T-helper 2 cell treated with Interferon-gamma antibody and Interleukin-4, amounts not matched to agents 100 ng/mL and 5 ng/mL, for 36 hours (primary cell): Measurements from ENCODE around the gene SYNE2. TPM values are rescaled to one million over a fixed set of nuclear protein-coding genes. Genes with fewer than 3 reads are reported as not detected.
"Not testable (repeated sequence)": the region's sequence is repeated elsewhere in the genome, so short reads cannot be mapped to it uniquely, and the experiment has no call there.

Experiments
- intact Hi-C: fragments of 100-400 bp; cut with micrococcal nuclease; formaldehyde crosslinking; loops from one replicate; pipeline ENCODE4 v1.15.1; 2023
- total RNA-seq: library from RNA; stranded (reverse); gene quantifications from 2 replicates; pipeline ENCODE4 v1.2.3, GENCODE V29; 2022

The SYNE2 gene
- total RNA-seq, 1 donor from 2014 or later, result 75.6 TPM

DNA sequence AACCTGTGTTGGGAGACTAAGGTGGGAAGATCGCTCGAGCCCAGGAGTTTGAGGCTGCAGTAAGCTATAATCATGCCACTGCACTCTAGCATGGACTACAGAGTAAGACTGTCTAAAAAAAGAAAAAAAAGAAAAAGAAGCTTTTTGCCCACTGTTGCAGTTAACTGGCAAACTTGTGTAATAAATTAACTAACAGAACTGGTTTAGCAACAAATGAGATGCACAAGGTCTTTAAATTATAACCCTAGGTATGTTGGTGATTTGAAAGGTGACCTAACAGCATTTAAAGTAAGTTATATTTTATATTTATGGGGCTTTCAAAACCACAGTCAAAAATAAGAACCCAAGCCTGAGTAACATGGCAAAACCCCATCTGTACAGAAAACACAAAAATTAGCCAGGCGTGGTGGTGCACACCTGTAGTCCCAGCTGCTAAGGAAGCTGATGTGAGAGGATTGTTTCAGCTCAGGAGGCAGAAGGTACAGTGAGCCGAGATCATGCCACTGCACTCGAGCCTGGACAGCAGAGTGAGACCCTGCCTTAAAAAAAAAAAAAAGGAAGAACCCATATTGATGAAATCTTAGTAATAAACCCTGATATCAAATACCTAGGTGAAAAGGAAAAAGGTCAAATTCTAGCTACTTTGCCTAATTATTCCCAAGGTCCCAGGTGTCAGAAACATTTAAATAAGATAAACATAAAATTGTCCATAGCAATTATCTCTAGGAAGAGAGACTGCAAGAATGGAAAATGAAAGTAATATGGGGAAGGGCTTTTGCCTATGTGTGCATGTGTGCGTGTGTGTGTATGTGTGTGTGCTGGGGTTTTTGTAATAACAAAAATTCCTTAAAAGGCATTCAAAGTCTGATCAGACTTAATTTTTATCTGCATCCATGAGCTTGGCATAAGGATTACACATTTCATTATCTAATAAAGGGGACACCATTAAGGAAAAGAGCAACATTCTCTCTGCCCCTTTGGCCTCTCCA lies 15.4 kb downstream of the SYNE2 start:
- intact Hi-C loops, result no loop called here

DNA sequence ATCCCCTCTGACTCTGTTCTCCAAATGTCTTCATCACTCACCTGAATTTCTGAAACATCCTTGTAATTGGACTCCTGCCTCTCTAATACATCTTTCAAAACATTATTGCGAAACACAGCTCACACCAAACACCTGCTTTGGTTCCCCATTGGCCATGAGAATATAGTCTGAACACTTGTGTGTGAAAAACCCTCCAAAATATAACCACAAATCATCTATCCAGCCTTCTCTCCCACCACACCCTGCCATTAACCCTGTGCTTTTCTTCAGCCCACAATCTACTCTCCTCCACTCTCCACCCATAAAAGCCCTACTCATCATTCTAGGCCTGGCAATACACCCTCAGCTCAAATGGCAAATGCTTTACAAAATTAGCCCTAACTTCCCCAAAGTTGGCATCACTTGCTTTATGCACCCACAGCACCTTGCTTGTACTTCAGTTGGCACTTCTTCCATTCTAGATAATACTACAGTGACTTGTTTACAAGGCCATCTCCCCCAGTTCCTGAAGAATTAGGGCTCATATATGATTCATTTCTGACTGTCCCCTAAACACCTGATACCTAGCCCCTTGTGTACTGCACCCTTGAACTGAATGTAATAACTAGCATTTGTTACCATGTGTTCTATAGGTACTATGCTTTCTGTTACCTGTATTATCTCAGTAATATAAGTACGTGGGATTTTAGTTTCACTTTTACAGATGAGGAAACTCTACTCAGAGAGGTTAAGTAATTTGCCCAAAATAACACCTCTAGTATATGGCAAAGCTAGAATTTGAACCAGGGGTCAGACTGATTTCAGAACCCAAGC lies 17.3 kb downstream of the SYNE2 start:
- intact Hi-C loops, result not testable (repeated sequence)

DNA sequence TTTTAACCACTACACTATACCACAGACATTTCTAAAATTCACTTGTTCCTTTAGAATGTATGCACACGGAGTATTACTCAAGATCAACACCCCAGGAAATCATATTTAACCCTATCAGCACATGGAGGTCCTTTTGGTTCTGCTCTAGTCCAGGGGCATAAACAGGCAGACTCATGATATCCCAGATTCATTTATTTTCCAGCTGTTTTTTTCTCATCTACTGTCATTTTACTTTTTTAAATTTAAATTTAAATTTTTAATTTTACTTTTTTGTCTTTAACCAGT lies 17.9 kb downstream of the SYNE2 start:
- intact Hi-C loops, result not testable (repeated sequence)

- intact Hi-C loops, result no loop called here
Measured at GRCh38 chr14:63874223-63874622, 21.4 kb downstream of the SYNE2 start.

DNA sequence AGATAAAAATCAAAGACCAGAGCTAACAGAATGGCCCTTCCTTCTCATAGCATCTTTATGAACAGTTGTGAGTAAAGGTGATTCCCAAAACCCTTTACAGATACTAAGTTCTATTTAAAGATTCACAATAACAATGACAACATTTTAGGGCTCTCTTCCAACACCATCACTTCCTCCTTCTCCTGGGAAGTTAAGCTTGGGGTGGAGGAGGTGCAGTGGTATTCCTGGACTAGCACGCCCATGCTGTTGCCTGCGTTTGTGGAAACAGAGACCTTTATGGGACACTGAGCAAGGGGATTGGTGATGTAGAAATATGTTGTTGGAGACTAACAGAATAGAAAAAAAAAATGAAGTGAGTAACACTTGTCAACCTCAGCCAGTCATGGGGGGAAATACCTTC lies 22.5 kb downstream of the SYNE2 start:
- intact Hi-C loops, result no loop called here

DNA sequence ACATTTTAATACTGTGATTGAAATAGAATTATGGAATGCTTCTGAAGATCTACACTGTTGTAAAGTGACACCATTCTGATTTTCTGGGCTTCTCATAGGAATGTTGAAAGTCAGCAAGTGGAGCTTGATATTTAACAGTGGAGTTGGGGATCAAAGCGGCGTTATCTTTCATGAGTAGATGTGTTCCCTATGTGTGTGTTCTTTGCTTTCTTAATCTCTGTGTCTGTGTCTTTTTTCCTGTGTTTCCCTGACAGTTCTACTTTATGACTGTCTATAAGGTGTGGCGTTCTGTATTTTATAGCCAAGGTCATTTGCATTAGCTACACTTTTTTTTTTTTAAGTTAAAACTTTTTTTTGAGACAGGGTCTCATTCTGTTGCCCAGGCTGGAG lies 24.7 kb downstream of the SYNE2 start:
- intact Hi-C loops, result no loop called here

DNA sequence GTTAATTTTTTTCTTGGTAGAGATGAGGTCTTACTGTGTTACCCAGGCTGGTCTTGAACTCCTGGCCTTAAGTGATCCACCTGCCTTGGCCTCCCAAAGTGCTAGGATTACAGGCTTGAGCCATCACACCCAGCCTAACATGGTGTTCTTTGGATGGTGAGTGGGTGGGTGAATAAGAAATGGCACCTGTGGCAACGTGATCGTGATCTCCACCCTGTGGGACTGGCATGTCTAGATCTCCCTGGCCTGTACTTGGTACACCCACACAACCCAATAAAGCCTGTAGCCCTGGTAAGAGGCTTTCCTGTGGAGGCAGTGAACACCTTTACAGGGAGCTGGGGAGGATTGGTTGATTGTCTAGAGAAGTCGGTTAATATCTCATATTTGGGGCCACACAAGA lies 25.2 kb downstream of the SYNE2 start:
- intact Hi-C loops, result no loop called here

DNA sequence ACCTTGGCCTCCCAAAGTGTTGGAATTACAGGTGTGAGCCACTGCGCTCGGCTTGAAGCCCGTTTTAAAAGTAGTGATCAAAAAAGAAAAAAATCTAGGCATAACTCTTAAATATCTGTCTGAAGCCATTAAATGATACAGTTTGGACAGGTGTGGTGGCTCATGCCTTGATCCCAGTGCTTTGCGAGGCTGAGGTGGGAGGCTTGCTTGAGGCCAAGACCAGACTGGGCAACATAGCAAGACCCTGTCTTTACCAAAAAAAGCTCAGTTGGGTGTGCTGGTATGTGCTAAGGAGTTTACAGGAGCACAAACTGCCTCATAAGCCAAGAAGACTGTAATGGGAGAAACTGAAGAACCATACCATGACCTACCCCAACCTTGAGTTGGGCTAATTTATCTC lies 26.0 kb downstream of the SYNE2 start:
- intact Hi-C loops, result no loop called here

DNA sequence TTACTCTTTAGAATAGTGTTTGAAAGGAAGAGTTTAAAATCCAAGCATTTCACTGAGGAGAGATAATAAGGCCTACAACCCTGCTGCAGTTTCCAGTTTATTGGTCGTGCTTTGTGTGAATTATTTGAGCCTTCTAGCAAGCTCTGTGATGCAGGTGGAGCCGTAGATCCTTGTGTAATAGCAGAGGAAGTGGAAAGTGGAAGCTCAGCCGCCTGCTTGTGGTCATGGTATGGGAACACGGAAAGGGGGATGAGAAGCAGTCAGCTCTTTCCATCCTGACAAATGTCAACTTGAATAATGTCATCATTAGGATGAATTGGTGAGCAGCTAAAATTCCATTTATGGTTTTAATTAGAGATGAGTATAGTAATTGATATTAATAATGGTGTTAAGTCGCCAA lies 29.1 kb downstream of the SYNE2 start:
- intact Hi-C loops, result no loop called here

DNA sequence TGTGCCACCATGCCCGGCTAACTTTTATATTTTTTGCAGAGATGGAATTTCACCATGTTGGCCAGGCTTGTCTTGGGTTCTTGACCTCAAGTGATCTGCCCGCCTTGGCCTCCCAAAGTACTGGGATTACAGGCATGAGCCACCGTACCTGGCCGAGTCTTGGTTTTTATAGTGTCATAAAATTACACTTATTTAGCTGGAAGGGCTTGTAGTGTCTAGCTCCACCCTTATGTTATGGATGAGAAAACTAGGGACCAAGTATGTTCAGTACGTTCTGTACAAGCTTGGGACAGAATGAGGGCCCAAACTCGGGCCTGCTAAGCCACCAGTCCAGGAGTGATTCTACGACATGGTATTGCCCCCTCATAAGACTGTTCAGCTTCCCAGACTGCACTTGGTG lies 35.1 kb downstream of the SYNE2 start:
- intact Hi-C loops, result no loop called here

DNA sequence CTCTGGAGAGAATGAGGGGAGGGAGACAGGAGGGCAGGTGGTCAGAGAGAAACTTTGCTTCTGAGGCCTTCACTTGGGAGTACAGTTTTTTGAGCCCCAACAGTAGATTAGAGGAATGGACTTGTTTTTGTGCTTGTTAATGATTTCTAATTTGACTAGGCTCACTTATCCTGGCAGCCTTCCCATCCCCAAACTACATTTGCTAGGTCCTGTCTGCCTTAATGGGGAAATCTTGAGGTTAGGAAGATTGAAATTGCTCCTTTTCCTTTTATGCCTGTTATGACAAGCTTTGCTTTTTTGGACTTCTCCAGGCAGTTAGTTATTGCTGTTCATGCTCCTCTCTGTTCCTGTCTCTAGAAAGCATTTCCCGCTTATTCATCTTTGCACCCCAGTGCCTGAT lies 37.7 kb downstream of the SYNE2 start:
- intact Hi-C loops, result no loop called here

- intact Hi-C loops, result no loop called here
Measured at GRCh38 chr14:63891148-63891975, 38.6 kb downstream of the SYNE2 start.

GRCh38 chr14:63892265-63892664 lies 39.5 kb downstream of the SYNE2 start:
- intact Hi-C loops, result no loop called here

DNA sequence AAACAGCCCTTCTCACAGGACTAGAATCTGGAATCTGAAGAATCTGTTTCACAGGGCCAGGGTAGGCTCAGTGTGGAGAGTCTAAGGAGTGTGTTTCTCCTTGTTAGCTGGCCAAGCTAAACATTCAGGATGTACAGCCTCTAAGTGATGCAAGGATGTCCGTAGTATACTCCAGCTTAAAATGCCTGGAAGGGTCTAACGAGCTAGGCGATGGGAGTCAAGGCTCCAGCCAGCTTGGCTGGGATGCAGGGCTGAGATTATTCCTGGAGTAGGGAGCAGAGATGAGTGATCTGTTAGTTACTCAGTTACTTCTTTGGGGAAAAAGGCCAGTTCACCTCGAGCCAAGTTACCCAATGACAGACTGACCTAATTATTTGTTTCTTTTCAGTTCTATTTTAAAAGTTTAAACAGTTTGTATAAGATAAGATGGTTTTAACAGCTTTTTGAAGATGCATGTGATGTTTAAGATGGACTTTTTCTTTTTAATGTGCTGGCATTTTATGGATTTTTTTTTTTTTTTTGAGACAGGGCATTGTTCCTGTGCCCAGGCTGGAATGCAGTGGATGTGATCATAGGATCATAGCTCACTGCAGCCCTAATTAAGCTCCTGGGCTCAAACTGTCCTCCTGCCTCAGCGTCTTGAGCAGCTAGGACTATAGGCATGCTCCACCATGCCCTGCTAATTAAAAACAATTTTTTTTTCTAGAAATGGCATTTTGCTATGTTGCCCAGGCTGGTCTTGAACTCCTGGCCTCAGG lies 41.1 kb downstream of the SYNE2 start:
- intact Hi-C loops, result no loop called here

DNA sequence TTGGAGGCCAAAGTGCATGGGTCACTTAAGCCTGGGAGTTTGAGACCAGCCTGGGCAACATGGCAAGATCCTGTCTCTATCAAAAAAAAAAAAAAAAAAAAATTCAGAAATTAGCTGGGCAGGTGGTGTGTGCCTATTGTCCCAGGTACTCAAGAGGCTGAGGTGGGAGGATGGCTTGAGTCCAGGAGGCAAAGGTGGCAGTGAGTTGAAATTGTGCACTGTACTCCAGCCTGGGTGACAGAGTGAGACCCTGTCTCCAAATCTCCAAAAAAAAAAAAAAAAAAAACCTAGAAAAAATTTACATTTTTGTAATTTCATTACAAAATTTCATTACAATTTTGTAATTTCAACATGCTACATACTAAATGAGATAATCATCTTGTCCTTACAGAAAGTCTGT lies 42.7 kb downstream of the SYNE2 start:
- intact Hi-C loops, result no loop called here

DNA sequence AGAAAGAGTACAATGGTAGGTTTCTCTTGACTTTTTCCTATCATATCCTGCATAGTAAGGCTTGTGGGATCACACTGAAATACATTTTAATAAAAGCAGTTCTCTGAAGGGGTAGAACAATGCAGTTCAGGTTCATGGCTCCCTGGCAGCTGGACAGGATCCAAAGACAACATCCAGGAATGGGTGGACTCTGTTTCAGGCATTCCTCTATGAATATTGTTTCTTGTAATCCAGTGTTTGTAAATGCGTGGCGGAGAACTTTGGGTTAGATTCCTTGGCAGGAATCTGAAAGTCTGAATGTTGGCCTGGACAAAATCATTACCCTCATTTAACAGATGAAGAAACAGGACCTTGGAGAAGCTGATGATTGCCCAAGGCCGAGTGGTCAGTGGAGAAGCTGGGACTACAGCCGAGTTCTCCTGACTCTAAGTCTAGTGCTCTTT lies 43.5 kb downstream of the SYNE2 start:
- intact Hi-C loops, result no loop called here

DNA sequence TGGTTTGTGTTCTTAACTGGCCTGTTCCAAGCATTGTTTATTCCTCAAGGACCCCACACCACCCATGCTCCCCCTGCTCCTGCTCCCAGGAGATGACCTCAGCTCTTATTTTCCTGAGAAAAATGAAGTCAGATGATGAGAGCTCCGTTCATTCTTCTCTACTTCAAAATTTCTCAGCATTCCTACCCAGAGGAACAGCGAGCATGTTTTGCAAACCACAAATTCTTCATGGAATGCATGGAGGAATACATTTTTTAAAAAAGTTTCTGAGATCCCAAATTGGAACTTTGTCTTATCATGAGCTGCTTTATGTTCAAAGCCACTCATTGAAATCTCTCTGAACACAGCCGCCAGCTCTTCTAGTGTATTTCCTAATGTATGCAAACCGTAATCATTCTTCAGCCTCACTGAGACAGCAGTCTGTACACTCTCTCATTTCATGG lies 44.9 kb downstream of the SYNE2 start:
- intact Hi-C loops, result no loop called here

- intact Hi-C loops, result no loop called here
Measured at GRCh38 chr14:63899953-63900352, 47.1 kb downstream of the SYNE2 start.

DNA sequence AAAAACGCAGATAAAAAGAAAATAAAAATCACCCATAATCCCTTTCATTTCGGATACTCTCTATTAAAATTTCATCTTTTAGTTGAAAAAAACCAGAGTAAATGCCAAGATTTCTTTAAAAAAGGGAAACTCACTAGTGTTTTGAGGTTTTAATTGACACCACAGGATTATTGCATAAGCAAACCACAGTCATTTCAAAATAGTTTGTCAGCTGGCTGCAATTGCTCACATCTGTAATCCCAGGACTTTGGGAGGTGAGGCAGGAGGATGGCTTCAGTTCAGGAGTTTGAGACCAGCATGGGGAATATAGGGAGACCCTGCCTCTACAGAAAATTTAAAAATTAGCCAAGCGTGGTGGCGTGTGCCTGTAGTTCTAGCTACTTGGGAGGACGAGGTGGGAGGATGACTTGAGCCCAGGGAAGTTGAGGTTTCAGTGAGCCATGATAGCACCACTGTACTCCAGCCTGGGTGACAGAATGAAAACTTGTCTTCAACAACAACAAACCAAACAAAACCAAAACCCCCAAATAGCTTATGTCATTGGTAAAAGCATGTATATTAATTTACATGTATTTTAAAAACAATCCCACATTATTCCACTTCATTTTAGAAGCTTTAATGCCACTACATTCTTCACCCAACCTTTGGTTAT lies 48.8 kb downstream of the SYNE2 start:
- intact Hi-C loops, result no loop called here

GRCh38 chr14:63902375-63902976 lies 49.7 kb downstream of the SYNE2 start:
- intact Hi-C loops, result no loop called here
